Upper lobe of left lung (tissue), 4 donors: ENCODE measurements around the gene ULBP1.

Experiments used
- CTCF ChIP-seq, 6 experiments: fragments of 450-650 bp in 4 of 6; fragments of 200-600 bp in 2 of 6; sonication (generic) in 2 of 6; IDR thresholded peaks; one replicate each; pipeline ENCODE4 v1.5.1; 2016 to 2019; ENCODE audit warnings: antibody characterized with exemption in 6 of 6
- POLR2AphosphoS5 ChIP-seq, 2 donors: sonication (generic); formaldehyde crosslinking; IDR thresholded peaks; one replicate each; pipeline ENCODE4 v1.5.1; 2017; ENCODE audit warnings: antibody characterized with exemption in 2 of 2

- TF ChIP-seq CTCF (IDR thresholded peaks at IDR 0.05) (no peak), POLR2AphosphoS5 (IDR thresholded peaks at IDR 0.05) (peak in 1 of 2 donors; percentile 23)
Measured at GRCh38 chr6:149922642-149923326, 41.0 kb upstream of the ULBP1 start, which contains the start of gene RAET1G.
